RCC 7860 (cell line): ENCODE results near the gene FMN1.

Experiments used
- DNase-seq: peaks from one replicate; pipeline ENCODE4 v3.0.0-alpha.2; 2015; ENCODE audit warnings: low spot score
- FAIRE-seq: peaks from 2 replicates; lab custom pipeline; 2012; peaks lifted over from hg19 to GRCh38; lab: Jason Lieb, UNC

FMN1 gene

DNA sequence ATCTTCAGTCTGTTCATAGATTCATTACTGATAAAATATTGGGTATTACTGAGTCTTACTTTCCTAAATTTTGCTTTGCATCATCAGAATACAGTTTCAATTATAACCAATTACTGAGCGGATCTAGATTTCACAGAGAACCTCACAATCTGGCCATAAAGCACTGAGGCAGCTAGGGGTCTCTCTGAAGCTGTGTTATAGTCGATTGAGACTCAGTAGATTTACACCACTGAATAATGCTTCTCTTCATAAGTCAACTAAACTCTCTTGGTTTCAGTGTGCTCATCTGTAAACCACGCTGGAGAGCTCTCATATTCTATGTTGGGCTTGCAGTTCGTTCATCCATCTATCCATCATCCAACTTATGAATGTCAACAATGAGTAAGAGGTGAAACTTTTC, 296.1 kb downstream of the FMN1 start:
- FAIRE-seq (no peak), DNase-seq (no peak)

DNA sequence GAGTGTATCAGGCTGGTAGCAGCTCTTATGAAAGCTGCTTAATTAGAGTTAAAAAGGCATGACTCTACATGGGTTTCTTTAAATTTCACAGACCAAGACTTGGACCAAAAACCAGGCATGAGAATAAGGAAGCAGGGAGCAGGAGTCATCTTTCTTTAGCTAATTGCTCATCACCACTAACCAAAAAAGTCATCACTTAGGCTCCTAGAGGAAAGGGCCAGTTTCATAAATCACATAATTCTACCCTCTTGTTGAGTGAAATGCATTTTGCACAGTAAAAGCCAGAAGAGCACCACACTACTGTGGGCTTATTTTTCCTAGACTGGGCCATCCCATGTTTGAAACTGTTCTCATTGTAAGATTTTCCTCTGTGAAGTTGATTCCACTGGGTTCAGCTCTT, 301.1 kb downstream of the FMN1 start:
- FAIRE-seq (no peak), DNase-seq (no peak)

DNA sequence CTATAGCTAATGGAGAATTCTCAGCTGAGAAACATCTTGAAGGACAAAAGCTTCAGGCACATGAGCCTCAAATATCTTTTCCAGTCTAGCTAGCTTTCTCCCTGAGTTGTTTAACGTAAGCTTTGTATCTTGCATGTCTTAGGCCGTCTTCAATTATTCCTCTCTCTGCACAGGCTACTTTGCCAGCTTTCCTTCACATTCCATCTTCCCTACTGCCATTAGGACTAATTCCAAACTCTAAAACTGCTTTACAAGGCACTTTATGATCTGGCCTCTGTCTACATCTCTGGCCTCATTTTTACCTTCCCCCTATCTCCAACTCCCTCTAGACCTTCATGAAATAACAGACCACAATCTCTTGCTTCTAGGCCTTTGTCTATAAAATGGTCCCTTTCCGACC, 305.3 kb downstream of the FMN1 start:
- DNase-seq (no peak), FAIRE-seq (no peak)

DNA sequence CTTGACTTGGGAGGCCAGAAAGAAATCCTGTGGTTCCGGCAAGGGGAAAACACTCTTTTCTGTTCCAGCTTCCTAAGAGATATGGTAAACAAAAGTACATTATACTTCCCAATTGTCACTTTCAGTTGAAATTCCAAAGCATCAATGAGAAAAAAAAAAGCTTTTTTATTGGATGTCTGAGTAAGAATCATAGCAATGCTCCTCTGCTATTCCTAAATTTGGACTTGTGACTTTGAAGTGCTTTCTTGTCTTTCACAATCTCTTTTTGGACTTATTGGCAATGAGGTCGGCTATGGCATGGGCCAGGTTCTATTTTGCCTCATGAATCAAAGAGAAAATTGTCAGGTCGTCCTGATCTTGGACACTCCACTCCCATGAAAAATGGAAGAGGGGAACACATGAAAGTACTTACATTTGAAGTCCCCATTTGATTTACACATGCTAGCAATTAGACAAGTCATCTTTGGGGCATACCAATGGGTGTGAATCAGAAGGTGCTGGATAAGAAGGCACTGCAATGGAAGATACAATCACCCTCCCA, 306.2 kb downstream of the FMN1 start:
- no peak for FAIRE-seq

DNA sequence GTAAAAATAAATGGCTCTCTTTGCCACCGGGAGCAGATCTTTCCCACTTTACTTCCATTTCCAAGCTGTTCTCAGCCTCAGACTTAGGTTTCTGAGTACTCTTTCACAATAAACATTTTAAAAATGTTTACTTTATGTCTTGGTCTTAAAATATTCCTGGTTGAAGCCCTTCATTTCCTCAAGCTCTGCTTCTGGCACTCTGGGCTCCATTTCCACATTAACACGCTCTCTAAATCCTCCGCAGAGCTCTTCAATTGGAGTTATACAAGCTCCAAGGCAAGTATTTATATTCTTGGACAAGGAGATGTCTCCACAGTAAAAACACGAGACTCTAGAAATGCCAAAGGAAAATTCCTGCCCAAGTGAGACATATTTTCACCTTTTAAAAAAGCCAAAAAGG, 307.4 kb downstream of the FMN1 start:
- no peak for FAIRE-seq
- DNase-seq: no peak

More for the DNA sequence above, 306.2 kb downstream of the FMN1 start:
- DNase-seq: no peak

DNA sequence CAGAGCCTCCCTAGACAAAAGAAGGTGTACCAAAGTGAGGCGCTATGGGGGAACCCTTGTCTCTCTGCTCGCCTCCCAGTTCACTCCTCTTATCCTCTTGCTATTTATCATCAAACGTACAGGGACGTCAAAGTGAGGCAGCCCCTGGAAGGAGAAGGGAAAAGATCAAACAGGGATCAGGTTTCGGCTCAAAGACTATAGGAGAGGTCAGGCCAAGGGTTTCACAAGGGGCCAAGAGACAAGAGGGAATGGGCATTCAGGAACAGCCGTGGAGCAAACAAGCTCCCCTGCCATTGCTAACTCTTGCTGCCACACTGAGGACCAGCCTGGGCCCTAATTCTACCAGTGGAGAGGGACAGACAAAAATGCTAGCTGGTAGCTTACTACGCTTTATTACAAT, 308.1 kb downstream of the FMN1 start:
- FAIRE-seq: no peak
- DNase-seq: no peak

DNA sequence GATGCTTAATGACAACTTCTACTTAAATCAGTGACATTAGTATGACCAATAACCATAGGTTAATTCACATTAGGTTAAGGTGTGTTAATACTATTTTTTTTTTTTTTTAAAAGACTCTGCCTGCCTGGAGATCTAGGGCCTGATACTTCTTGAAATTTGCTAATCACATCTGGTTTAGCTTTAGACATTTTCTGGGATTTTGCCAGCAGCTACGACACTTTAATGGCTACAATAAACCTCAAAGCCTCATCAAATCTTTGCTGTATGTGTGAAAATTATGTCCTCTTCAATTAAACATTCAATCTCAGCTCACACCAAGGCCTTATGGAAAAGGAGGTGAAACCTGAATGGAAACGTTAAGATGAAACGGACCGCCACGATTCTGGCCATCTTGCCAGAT, 308.8 kb downstream of the FMN1 start:
- FAIRE-seq (no peak), DNase-seq (no peak)

DNA sequence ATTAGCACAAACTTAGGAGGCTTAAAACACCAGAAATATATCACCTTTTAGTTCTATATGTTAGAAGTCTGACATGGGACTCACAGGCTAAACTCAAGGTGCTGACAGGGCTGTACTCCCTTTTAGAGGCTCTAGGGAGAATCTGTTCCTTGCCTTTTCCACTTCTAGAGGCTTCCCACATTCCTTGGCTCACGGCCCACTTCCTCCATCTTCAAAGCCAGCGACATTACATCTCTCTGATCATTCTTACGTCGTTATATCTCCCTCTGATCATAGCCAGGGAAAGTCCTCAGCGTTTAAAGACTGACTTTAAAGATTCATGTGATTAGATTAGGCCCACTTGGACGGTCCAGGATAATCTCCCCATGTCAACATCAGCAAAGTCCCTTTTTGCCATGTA, 310.4 kb downstream of the FMN1 start:
- DNase-seq (no peak), FAIRE-seq (no peak)

DNA sequence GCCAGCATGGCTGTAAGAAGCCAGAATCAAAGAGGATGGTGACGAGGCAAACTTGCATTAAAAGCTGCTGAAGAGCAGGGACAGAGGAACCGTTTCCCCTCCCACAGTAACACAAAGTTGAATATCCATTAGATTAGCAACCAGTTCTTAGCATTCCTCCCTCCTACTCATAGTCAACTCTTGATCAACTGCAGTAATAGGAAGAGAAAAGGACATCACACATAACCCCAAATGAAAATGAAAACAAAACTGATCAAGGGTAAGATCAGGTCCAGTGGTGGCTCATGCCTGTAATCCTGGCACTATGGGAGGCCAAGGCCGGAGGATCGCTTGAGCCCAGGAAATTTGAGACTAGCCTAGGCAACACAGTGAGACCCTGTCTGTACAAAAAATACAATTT, 311.6 kb downstream of the FMN1 start:
- FAIRE-seq: no peak

DNA sequence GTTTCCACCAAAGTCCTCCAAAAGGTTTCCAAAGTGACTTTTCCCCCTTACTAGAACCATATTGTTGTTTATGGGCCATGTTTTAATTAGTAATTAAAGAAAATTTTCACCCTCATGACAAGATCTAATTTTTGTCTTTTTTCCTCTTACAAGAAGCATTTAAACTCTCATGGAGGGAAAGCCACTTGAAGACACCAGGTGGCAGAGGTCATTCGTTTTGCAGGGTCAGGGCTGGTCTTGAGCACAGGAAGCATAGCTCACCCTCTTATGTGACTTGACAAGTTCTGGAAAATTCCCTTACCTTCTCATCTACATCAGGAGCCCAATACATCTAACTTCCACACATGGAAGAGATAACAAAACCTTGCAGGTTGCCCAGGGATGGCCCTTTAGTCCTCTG, 313.0 kb downstream of the FMN1 start:
- DNase-seq (no peak), FAIRE-seq (no peak)

More for the DNA sequence above, 311.6 kb downstream of the FMN1 start:
- no peak for DNase-seq

DNA sequence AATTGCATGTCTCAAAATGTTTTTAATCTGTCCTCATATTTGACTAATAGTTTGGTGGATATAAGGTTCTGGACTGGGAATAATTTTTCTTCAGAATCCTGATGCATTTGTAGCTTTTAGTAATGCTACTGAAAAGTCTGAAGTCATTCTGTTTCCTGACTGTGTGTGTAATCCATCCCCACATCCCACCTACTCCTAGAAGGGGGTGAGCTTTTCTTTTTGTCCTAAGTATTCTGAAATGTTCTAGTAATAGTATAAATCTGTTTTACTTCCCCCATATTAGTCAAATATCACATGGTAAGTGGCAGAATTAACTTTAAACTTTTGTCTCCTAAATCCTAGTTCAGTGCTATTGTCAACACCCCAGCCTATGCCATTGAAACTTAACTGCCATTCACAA, 313.9 kb downstream of the FMN1 start:
- FAIRE-seq (no peak), DNase-seq (no peak)

DNA sequence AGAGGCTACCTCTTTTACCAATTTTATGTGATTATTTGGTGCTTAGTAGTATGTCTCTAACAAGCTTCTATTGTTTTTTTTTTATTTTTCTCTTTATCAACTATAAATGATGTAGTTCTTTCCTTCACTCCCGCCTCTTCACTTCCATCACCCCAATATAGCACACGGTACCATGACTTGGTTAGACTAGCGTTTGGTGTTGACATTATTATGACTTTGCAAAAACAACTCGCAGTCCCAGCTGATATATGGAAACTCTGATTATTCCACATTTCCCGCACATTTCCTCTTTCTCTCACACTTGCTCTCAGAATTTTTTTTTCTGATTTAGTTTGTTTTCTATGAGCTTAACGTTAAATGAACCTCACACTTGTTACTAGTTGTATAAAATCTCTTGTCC, 314.5 kb downstream of the FMN1 start:
- DNase-seq (no peak), FAIRE-seq (no peak)

DNA sequence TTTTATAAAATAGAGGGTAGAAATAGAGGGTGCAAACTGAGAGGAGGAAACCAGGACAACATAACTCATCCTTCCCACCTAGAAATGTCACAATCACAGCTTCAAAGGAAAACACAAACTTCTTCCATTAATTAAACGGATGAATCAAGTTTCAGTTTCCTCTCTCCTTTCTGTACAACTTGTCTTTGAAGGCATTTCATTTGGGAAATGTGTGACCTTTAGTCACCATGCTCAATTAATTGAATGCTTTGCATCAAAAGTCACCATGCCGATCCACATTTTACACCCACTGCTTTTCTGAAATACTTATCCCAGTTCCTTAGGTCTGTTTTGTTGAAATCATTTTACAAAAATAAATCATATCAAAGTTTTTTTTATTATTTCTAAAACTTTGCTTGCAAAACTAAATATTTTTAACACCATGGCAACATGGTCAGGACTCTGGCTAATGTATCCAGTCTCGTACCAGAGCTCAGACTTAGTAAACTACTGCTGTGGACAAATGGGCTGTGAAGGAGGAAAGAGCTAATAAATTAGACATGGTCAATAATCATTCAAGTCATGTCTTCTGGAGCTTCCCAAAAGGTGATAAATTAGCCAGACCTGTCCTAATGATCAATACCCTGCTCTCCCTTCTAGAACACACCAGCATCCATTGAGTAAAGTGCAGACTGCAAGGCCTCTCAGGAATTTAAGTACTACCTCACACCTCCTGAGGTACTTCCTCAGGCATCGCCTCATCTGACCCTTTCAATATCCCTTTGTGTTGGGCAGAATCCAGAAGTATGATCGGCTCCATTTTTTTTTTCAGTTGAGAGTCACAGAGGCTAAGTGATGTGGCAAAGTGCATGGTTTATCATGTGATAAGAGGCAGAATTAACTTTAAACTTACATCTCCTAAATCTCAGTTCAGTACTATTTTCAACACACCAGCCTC, 315.4 kb downstream of the FMN1 start:
- FAIRE-seq (no peak), DNase-seq (no peak)

DNA sequence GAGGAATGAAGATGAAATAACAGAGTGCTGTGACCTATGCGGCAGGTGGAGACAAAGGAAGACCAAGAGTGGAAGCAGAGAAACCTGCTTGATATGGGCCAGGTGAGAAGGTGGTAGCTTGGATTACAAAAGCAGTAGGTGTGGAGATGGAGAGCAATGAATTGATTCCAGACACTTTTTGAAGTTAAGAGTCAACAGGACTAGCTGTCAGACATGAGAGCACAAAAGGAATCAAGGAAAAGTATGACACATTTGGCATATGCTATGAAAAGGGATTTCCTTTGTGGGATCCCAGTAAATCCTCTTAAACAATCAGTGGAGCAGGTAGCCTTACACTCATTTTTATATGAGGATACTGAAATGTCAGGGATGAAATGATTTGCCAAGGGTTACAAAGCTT, 316.2 kb downstream of the FMN1 start:
- DNase-seq: no peak
- FAIRE-seq: no peak

DNA sequence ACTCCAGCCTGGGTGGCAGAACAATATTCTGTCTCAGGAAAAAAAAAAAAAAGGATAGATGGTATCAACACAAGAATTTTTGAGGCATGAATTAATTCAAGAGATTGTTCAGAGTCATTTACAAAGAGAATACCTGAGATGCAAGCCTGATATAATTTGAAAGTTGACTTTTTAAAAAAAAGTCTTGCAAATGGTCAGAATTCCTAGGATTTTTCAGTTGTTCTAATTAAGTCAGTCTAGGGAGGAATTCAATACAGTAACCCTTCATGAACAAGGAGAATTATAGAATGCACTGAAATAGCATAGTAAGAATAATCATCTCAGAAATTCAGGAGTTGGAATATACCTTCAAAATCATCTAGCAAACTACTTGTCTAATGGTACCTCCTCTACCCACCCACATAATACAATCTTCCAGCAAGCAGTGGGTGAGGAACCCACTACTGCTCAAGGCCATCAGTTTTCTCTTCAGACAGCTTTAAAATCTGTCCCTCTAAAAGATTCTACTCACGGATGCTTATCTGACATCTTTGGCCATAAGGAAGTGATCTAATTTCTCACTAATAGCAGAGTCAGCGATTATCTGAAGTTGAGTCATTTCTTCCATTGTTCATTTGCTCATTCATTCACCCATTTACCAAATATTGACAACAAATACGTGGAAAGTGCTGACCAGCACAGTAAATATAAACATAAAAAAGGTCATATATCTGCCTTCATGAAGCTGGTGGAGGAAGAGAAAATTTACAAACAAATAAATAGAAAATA, 317.1 kb downstream of the FMN1 start:
- FAIRE-seq (no peak), DNase-seq (no peak)

DNA sequence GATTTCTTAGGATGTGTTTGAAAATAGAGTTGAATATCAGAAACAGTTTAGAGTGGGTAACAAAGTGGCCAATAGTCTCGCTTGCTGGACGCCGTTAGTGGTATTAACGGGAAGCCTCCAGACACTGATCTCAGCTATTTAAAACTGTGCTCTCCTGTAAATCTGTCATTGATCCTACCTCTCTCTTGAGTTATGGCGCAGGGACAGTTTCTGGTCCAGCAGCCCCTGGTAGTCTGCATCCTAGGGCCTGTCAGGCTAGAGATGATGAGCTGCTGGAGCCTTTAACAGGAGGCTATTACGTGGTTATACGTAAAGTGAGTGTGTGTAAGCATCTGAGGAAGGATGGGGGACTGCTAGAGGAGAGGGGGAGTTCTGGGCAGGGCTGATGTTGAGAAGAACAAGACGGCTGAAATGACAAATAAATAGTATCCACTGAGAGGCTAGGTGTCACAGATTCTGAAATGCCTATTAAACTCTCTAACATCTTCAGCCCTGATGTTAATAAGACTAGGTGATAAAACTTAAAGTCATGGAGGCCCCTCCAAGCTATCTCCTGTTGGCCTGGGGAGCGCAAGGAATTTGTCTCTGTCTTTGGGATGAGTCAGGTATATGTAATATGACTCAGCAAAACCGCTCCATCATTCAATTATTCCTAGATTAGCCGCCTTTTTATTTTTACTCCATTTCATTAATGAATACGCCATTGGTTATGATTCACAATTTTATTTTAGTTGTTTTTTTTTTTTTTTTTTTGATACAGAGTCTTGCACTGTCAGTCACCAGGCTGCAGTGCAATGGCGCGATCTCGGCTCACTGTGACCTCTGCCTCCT, 321.0 kb downstream of the FMN1 start:
- peak; percentile 68 for DNase-seq
- peak; percentile 43 for FAIRE-seq

DNA sequence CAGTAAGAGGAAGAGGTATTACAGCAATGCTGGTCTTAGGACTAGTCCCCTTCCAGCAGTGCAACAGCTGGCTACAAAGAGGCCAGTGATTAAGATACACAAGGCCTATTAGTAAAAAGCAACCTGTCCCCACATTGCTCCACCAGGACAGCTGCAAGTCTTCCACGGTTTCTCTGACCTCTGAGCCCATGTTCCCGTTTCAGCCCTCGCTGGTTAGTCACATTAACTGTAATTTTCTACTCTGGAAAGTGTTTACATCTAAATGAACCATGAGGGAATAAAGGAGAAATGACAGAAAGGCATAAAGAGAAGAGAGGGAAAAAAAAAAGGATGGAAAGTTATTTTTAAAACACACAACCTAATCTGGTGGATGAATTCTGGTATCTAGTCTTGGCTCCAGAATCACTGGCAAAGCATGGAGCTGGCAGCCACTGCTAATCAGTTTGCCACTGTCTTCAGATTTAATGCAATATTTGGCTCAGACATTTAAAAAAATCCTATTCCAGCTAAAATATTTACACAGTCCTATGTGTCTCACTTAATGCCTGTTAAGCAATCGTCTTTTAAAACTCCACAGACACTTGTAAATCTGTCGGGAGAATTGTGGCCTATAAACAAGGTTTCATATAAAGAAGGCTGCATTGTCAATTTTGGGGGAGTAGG, 321.8 kb downstream of the FMN1 start:
- no peak for DNase-seq
- FAIRE-seq: no peak

DNA sequence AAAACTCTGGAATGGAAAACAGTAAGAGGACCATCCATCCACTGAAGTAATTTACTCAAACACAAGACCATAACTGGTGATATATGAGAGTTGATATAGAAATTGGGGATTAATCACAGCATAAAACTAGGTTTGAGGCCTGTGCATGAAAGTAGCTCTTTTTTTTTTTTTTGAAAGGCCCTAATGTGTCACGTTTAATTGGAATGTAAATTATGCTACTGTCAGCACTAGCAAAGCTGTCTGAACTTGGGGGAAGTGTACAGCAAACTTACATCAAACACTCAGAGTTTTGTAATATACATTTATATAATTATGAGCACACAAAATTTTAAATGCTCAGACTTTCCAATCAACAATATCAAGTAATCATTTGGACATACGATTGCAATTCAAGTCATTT, 322.6 kb downstream of the FMN1 start:
- FAIRE-seq (no peak), DNase-seq (no peak)

DNA sequence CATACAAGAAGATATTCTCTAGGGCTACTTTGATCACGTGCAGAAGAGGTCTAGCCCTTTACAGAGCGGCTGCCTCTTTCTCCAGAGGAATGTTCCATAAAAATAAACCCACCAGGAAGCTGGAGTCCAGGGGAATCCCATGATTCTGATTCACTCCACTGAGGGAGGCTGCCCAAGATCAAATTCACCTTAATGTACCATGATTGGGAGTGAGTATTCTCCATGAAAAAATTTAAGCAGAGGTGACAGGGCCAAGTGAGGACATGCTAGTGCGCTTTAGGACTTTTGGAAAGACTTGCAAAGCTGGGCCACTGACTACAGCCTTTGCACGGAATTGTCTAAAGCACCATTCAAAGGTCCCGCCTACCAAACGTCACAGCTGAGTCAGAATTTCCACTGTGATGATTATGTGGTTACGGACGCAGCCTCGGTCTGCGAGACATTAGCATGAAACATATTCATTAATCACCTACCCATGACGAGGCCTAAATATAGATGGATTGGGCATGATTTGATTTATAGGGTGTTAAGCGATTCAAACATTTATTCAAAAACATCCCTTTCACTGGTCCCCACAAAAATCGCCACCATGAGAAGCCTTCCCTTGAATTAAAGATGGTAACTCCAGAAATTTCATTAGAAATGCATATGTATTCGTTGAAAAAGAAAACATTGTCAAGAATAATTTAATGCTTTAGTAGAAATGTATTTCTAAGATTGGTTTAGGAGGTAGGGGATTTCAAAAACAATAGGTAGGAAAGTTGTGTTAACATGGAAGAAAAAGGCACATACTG, 324.1 kb downstream of the FMN1 start:
- FAIRE-seq: peak; percentile 90
- DNase-seq: peak; percentile 90

DNA sequence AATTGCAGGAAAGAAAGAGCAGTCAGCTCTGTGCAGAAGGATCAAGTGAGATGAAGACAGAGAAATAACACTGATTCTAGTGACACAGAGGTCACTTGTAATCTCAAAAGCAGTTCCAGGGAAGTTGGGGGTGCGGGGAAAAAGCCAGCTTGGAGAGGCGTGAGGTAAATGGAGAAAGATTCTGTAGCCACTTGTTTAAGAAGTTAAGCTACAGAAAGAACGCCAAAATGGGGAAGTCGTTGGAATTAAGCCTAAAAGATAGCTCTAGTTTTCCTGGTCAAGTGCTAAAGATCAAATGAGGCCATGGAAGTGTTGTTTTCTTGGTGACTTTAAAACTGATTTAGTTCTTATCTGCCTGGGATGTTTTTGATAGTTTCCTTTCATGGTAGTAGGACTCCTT, 324.7 kb downstream of the FMN1 start:
- no peak for FAIRE-seq
- no peak for DNase-seq
